Transverse colon (tissue), 4 donors: ENCODE results near the gene RIN3. TPM values are rescaled to one million over a fixed set of nuclear protein-coding genes. Genes with fewer than 3 reads are reported as not detected.
A peak's percentile ranks its signal among the peaks of the same experiment; 100 is the strongest.

Source experiments
- DNase-seq: peaks from one replicate; pipeline ENCODE4 v3.0.0-alpha.2; 2019
- H3K27ac ChIP-seq, 4 donors: fragments of 200-600 bp; sonication (generic); 2 replicates each; pipeline ENCODE4 v1.5.1; 2016 to 2018; ENCODE audit warnings: inconsistent platforms in 4 of 4
- H3K27me3 ChIP-seq: fragments of 200-600 bp; sonication (generic); 2 replicates; pipeline ENCODE4 v1.5.1; 2017; ENCODE audit warnings: inconsistent platforms
- H3K36me3 ChIP-seq, 4 donors: fragments of 200-600 bp; sonication (generic); 2 replicates each; pipeline ENCODE4 v1.5.1; 2017 to 2019; ENCODE audit warnings: inconsistent platforms in 4 of 4
- H3K4me1 ChIP-seq, 4 donors: fragments of 200-600 bp; sonication (generic); 2 replicates each; pipeline ENCODE4 v1.5.1; 2017 to 2020; ENCODE audit warnings: inconsistent platforms in 4 of 4
- H3K4me3 ChIP-seq, 4 donors: fragments of 200-600 bp; sonication (generic); 1 replicate in 1 of 4; 2 replicates in 3 of 4; pipeline versions ENCODE4 v1.5.1 to v1.6.1; 2017 to 2019; ENCODE audit warnings: inconsistent platforms in 4 of 4
- H3K9me3 ChIP-seq, 2 donors: fragments of 200-600 bp; sonication (generic); 2 replicates each; pipeline ENCODE4 v1.5.1; 2017 to 2019; ENCODE audit warnings: inconsistent platforms in 2 of 2
- CTCF ChIP-seq, 5 experiments: fragments of 200-600 bp in 3 of 5; fragments of 450-650 bp in 2 of 5; sonication (generic) in 3 of 5; IDR thresholded peaks; 1 replicate in 2 of 5; 2 replicates in 3 of 5; pipeline ENCODE4 v1.5.1; 2016 to 2017; ENCODE audit warnings: antibody characterized with exemption in 5 of 5, inconsistent platforms in 3 of 5, mild to moderate bottlenecking in 2 of 5, moderate library complexity in 1 of 5
- EP300 ChIP-seq: sonication (generic); formaldehyde crosslinking; IDR thresholded peaks from one replicate; pipeline ENCODE4 v1.6.1; 2017; ENCODE audit warnings: antibody characterized with exemption, low read depth
- POLR2A ChIP-seq: fragments of 450-650 bp; IDR thresholded peaks from one replicate; pipeline ENCODE4 v1.6.1; 2016; ENCODE audit warnings: antibody characterized with exemption, mild to moderate bottlenecking, moderate library complexity
- POLR2AphosphoS5 ChIP-seq, 3 donors: sonication (generic); formaldehyde crosslinking; IDR thresholded peaks; one replicate each; pipeline ENCODE4 v1.6.1; 2016; ENCODE audit warnings: antibody characterized with exemption in 3 of 3
- WGBS, 2 donors: methylation state at CpG; one replicate each; pipeline ENCODE4 v1.1.5; 2018; ENCODE audit warnings: low coverage in 1 of 2; 5-methylcytosine and 5-hydroxymethylcytosine counted together
- in situ Hi-C, 4 donors: fragments of 200-750 bp; cut with MboI; loops; one replicate each; pipeline versions ENCODE4 v1.15.0 to v1.15.1; 2017; ENCODE audit warnings: low sequenced_read_pairs in 3 of 4, low pct_ligation_motif_present in 1 of 4, low pct_unique_long_range_greater_than_20kb in 1 of 4
- intact Hi-C: fragments of 100-400 bp; cut with DNase I; formaldehyde crosslinking; loops from one replicate; pipeline ENCODE4 v1.15.1; 2023; ENCODE audit warnings: low total_unique reads
- total RNA-seq, 4 donors: library from RNA; depleted of rRNA; stranded (reverse); fragments of >200 nt; gene quantifications; one replicate each; pipeline ENCODE4 v1.1.0, GENCODE V29; 2016

RIN3 gene
- total RNA-seq, 4 donors from 2014 or later = 16.2 to 24.3 (median 20.7) TPM

- TF ChIP-seq POLR2A (no peak), CTCF (IDR thresholded peaks at IDR 0.05) (no peak), POLR2AphosphoS5 (IDR thresholded peaks at IDR 0.05) (no peak), EP300 (no peak)
- H3K36me3 ChIP-seq = no peaks in the 10 kb centered on the region
- 76% methylated on average over 12 of the region's 12 CpGs; no CpG with 5 or more reads in 1 of the 2 donors for WGBS, 2 donors
- DNase-seq = no peak
- no peaks in the 10 kb centered on the region for H3K9me3 ChIP-seq
- H3K27ac ChIP-seq = peak overlapping the region; percentile 83 to 91 (median 84)
- intact Hi-C loops (no loop called here), in situ Hi-C loops (no loop called here)
- peaks cover 21 to 53% (median 41%) of the 10 kb centered on the region in 4 donors for H3K4me1 ChIP-seq
- H3K27me3 ChIP-seq = no peaks in the 10 kb centered on the region
- H3K4me3 ChIP-seq = no peak overlapping the region
These were observed 26.3 kb downstream of the RIN3 start for GRCh38 chr14:92539875-92540274.

GRCh38 chr14:92540472-92541048 lies 27.0 kb downstream of the RIN3 start:
- Histone ChIP-seq H3K4me1 (peaks cover 19 to 47% (median 39%) of the 10 kb centered on the region in 4 donors), H3K9me3 (no peaks in the 10 kb centered on the region), H3K27ac (peak overlapping the region; percentile 83 to 91 (median 84)), H3K27me3 (no peaks in the 10 kb centered on the region), H3K36me3 (no peaks in the 10 kb centered on the region), H3K4me3 (no peak overlapping the region)
- WGBS, 2 donors = 20% methylated on average over 6 of the region's 6 CpGs; no CpG with 5 or more reads in 1 of the 2 donors
- in situ Hi-C loops = no loop called here
- intact Hi-C loops = no loop called here
- no peak for TF ChIP-seq CTCF (IDR thresholded peaks at IDR 0.05)
- peak; percentile 50 to 83 (median 73) for TF ChIP-seq POLR2AphosphoS5 (IDR thresholded peaks at IDR 0.05)
- TF ChIP-seq EP300 = no peak
- DNase-seq = peak; percentile 89

GRCh38 chr14:92542766-92543554 lies 29.4 kb downstream of the RIN3 start:
- Histone ChIP-seq H3K4me3 (no peak overlapping the region), H3K9me3 (no peaks in the 10 kb centered on the region), H3K27ac (peak overlapping the region in 2 of 4 donors; percentile 22 to 46), H3K4me1 (peaks cover 19 to 43% (median 30%) of the 10 kb centered on the region in 4 donors), H3K36me3 (no peaks in the 10 kb centered on the region), H3K27me3 (no peaks in the 10 kb centered on the region)
- intact Hi-C loops = no loop called here
- DNase-seq = no peak
- in situ Hi-C loops = no loop called here
- TF ChIP-seq POLR2AphosphoS5 (IDR thresholded peaks at IDR 0.05) = no peak
- no peak for TF ChIP-seq POLR2A
- TF ChIP-seq CTCF (IDR thresholded peaks at IDR 0.05) = no peak
- TF ChIP-seq EP300 = no peak
- 52 to 73% methylated on average over 4 to 8 of the region's 8 CpGs for WGBS, 2 donors

- intact Hi-C loops (no loop called here), in situ Hi-C loops (no loop called here)
- no peak overlapping the region for H3K4me3 ChIP-seq
- peaks cover 14 to 31% (median 21%) of the 10 kb centered on the region in 4 donors for H3K4me1 ChIP-seq
- H3K36me3 ChIP-seq = no peaks in the 10 kb centered on the region
- H3K27me3 ChIP-seq = no peaks in the 10 kb centered on the region
- 79 to 100% methylated on average over 1 to 5 of the region's 6 CpGs for WGBS, 2 donors
- no peak for DNase-seq
- peak overlapping the region in 3 of 4 donors; percentile 4 to 28 (median 10) for H3K27ac ChIP-seq
- TF ChIP-seq EP300 (no peak), CTCF (IDR thresholded peaks at IDR 0.05) (no peak), POLR2AphosphoS5 (IDR thresholded peaks at IDR 0.05) (no peak), POLR2A (no peak)
- H3K9me3 ChIP-seq = no peaks in the 10 kb centered on the region
These were observed 30.6 kb downstream of the RIN3 start for GRCh38 chr14:92544051-92544720.
